HG02943 (cell line): ENCODE results near the gene ZCCHC8.
"Not testable (repeated sequence)": the region's sequence is repeated elsewhere in the genome, so short reads cannot be mapped to it uniquely, and the experiment has no call there.

Source experiments
- ATAC-seq: cut with Tn5 transposase; IDR thresholded peaks from one replicate; pipeline ENCODE4 v1.9.1; 2021; ENCODE audit warnings: mild to moderate bottlenecking, low read depth, moderate library complexity; ENCODE audit not compliant: unreplicated experiment

The ZCCHC8 gene

GRCh38 chr12:122473543-122474323, 27.0 kb downstream of the ZCCHC8 start:
- ATAC-seq, result no peak

- no peak for ATAC-seq
Measured at GRCh38 chr12:122471324-122472226, 29.2 kb downstream of the ZCCHC8 start.

- ATAC-seq, result not testable (repeated sequence)
Measured at GRCh38 chr12:122470576-122470975, 30.2 kb downstream of the ZCCHC8 start.

GRCh38 chr12:122469856-122470255, 30.9 kb downstream of the ZCCHC8 start:
- ATAC-seq, result not testable (repeated sequence)

- ATAC-seq, result no peak
Measured at GRCh38 chr12:122467983-122468382, 32.7 kb downstream of the ZCCHC8 start.

- not testable (repeated sequence) for ATAC-seq
Measured at GRCh38 chr12:122464317-122465042, 36.3 kb downstream of the ZCCHC8 start.

- no peak for ATAC-seq
Measured at GRCh38 chr12:122460641-122461040, 40.1 kb downstream of the ZCCHC8 start.

GRCh38 chr12:122460061-122460460, 40.7 kb downstream of the ZCCHC8 start:
- ATAC-seq, result no peak

GRCh38 chr12:122459211-122459610, 41.5 kb downstream of the ZCCHC8 start:
- no peak for ATAC-seq

- ATAC-seq, result no peak
Measured at GRCh38 chr12:122458105-122459035, 42.4 kb downstream of the ZCCHC8 start.

- ATAC-seq, result no peak
Measured at GRCh38 chr12:122457627-122458026, 43.1 kb downstream of the ZCCHC8 start.

GRCh38 chr12:122454739-122455138, 46.0 kb downstream of the ZCCHC8 start:
- ATAC-seq, result no peak

GRCh38 chr12:122454250-122454721, 46.4 kb downstream of the ZCCHC8 start:
- no peak for ATAC-seq

GRCh38 chr12:122452701-122453285, 47.9 kb downstream of the ZCCHC8 start:
- no peak for ATAC-seq

- no peak for ATAC-seq
Measured at GRCh38 chr12:122449317-122449716, 51.4 kb downstream of the ZCCHC8 start.

- ATAC-seq, result not testable (repeated sequence)
Measured at GRCh38 chr12:122447825-122448224, 52.9 kb downstream of the ZCCHC8 start.

GRCh38 chr12:122446390-122446789, 54.3 kb downstream of the ZCCHC8 start:
- not testable (repeated sequence) for ATAC-seq

GRCh38 chr12:122444071-122444470, 56.7 kb downstream of the ZCCHC8 start:
- ATAC-seq, result not testable (repeated sequence)

GRCh38 chr12:122438822-122439221, 61.9 kb downstream of the ZCCHC8 start:
- ATAC-seq, result not testable (repeated sequence)
